ENCODE data around the gene FOXL2NB. TPM values are rescaled to one million over a fixed set of nuclear protein-coding genes. Genes with fewer than 3 reads are reported as not detected.
A peak's percentile ranks its signal among the peaks of the same experiment; 100 is the strongest.

FOXL2NB gene
- polyA plus RNA-seq, 2 of the 4 experiments (the other 2 are of a cell fraction), result 2.3 to 3.2 TPM

DNA sequence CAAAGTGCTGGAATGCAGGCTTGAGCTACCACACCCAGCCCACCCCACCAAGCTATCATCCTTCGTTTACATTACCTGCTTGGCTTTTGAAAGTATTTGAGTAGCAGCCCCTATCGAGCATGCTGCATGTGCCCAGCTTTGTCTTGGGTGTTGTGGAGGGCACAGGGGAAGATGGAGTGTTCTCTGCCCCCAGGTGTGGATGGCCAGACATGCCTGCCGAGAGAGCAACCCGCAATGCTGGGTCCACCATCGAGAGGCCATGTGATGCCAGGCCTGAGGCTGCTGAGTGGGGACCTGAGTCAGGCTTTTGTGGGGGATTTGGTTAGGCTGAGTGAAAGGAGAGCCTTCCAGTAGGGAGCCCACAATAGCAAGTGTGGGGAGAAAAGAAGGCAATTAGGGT lies 25.9 kb downstream of the FOXL2NB start:
- TF ChIP-seq, protein P1, sequence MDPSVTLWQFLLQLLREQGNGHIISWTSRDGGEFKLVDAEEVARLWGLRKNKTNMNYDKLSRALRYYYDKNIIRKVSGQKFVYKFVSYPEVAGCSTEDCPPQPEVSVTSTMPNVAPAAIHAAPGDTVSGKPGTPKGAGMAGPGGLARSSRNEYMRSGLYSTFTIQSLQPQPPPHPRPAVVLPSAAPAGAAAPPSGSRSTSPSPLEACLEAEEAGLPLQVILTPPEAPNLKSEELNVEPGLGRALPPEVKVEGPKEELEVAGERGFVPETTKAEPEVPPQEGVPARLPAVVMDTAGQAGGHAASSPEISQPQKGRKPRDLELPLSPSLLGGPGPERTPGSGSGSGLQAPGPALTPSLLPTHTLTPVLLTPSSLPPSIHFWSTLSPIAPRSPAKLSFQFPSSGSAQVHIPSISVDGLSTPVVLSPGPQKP (IDR thresholded peaks at IDR 0.05; ENCODE audit: low read depth, low read length), result no peak
- no peak for TF ChIP-seq CBX8 (IDR thresholded peaks at IDR 0.05)
- TF ChIP-seq ZFP36 (IDR thresholded peaks at IDR 0.05; ENCODE audit: borderline replicate concordance, partially characterized antibody), result no peak
- TF ChIP-seq EP300 (IDR thresholded peaks at IDR 0.05), result no peak
- TF ChIP-seq, protein P2, sequence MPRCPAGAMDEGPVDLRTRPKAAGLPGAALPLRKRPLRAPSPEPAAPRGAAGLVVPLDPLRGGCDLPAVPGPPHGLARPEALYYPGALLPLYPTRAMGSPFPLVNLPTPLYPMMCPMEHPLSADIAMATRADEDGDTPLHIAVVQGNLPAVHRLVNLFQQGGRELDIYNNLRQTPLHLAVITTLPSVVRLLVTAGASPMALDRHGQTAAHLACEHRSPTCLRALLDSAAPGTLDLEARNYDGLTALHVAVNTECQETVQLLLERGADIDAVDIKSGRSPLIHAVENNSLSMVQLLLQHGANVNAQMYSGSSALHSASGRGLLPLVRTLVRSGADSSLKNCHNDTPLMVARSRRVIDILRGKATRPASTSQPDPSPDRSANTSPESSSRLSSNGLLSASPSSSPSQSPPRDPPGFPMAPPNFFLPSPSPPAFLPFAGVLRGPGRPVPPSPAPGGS (IDR thresholded peaks at IDR 0.05), result no peak
- no peak for TF ChIP-seq EHF (CRISPR knock-in tag; IDR thresholded peaks at IDR 0.05)
- TF ChIP-seq, protein P3, sequence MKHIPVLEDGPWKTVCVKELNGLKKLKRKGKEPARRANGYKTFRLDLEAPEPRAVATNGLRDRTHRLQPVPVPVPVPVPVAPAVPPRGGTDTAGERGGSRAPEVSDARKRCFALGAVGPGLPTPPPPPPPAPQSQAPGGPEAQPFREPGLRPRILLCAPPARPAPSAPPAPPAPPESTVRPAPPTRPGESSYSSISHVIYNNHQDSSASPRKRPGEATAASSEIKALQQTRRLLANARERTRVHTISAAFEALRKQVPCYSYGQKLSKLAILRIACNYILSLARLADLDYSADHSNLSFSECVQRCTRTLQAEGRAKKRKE (CRISPR knock-in tag; IDR thresholded peaks at IDR 0.05; ENCODE audit: low read depth), result no peak
- no peak for TF ChIP-seq RFX5 (IDR thresholded peaks at IDR 0.05)
- TF ChIP-seq CHD2 (IDR thresholded peaks at IDR 0.05; ENCODE audit: low read length, partially characterized antibody), result no peak
- TF ChIP-seq HDAC2 (IDR thresholded peaks at IDR 0.05), result no peak
- no peak for TF ChIP-seq NPAS2 (CRISPR knock-in tag; IDR thresholded peaks at IDR 0.05; ENCODE audit: borderline replicate concordance)
- no peak for TF ChIP-seq KDM1A (IDR thresholded peaks at IDR 0.05; ENCODE audit: low read depth)
- TF ChIP-seq FOSB (CRISPR knock-in tag; IDR thresholded peaks at IDR 0.05), result no peak
- TF ChIP-seq, protein P4, sequence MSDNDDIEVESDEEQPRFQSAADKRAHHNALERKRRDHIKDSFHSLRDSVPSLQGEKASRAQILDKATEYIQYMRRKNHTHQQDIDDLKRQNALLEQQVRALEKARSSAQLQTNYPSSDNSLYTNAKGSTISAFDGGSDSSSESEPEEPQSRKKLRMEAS (IDR thresholded peaks at IDR 0.05), result no peak
- no peak for TF ChIP-seq ZC3H11A (IDR thresholded peaks at IDR 0.05)
- no peak for TF ChIP-seq HEYL (CRISPR knock-in tag; IDR thresholded peaks at IDR 0.05)
- no peak for TF ChIP-seq RAD21 (conservative IDR thresholded peaks at IDR 0.05 in 1 of 2, IDR thresholded peaks at IDR 0.05 in 1 of 2)
- TF ChIP-seq, protein P5, sequence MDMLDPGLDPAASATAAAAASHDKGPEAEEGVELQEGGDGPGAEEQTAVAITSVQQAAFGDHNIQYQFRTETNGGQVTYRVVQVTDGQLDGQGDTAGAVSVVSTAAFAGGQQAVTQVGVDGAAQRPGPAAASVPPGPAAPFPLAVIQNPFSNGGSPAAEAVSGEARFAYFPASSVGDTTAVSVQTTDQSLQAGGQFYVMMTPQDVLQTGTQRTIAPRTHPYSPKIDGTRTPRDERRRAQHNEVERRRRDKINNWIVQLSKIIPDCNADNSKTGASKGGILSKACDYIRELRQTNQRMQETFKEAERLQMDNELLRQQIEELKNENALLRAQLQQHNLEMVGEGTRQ (IDR thresholded peaks at IDR 0.05), result no peak
- no peak for TF ChIP-seq NFE2L2 (conservative IDR thresholded peaks at IDR 0.05; ENCODE audit: low read length)
- no peak for ATAC-seq
- no peak for FAIRE-seq

DNA sequence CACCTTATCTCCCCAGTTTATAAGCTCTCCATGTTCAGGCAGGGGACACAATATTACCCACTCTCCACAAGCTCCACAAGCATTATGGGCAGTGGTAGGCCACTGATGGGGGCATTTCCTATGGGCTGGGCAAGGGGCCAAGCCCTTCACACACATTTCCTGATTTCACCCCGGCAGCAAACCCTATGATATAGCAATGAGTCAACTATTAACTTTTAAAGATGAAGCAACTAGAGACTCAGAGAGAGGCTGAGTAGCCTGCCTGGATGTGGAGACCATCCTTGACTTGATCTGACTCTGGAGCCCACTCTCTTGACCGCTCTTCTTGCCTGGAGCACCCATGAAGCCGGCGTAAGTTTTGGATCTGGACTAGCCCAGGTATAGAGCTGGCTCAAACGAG lies 27.4 kb downstream of the FOXL2NB start:
- ChIA-PET POLR2A (no interaction called here), CTCF (interaction anchor here (1.2 to 1.6 kb wide), 2 partner anchors 38 to 138 kb away, joined by 3 read pairs; no protein-coding TSS in a partner anchor)
- WGBS (ENCODE audit: missing lambda C conversion rate), result 58% methylated on average over 5 of the region's 5 CpGs
- DNase-seq (ENCODE audit: low read depth in 1 of 2, low spot score in 1 of 2) (no peak), ATAC-seq (peak in 1 of 2 experiments; percentile 53; a peak in 2 of 6 replicates), FAIRE-seq (no peak)
- H3K9me3 ChIP-seq, result no peaks in the 10 kb centered on the region
- TF ChIP-seq KDM1A (IDR thresholded peaks at IDR 0.05; ENCODE audit: low read depth), result no peak
- TF ChIP-seq RFX5 (IDR thresholded peaks at IDR 0.05), result no peak
- TF ChIP-seq SMC3 (IDR thresholded peaks at IDR 0.05), result no peak
- no peak overlapping the region for H3K4me3 ChIP-seq
- H3K4me2 ChIP-seq, result peak overlapping the region; percentile 34; the same call in 2 of the 3 replicates
- no peak overlapping the region for H3K27ac ChIP-seq
- H3K4me1 ChIP-seq, result peaks cover 6% of the 10 kb centered on the region; the same call in 2 of the 3 replicates

More for the DNA sequence above, 25.9 kb downstream of the FOXL2NB start:
- POLR2A ChIA-PET, result no interaction called here
- Histone ChIP-seq H3K4me2 (no peak overlapping the region), H3K4me1 (peaks cover 6% of the 10 kb centered on the region; the same call in 2 of the 3 replicates), H3K9me3 (no peaks in the 10 kb centered on the region), H3K27ac (no peak overlapping the region), H3K4me3 (no peak overlapping the region)
- CTCF ChIA-PET, result interaction anchor here (1.2 to 1.8 kb wide), 2 partner anchors 32 to 37 kb away, joined by 3 to 9 read pairs; no protein-coding TSS in a partner anchor
- no CpG with 5 or more reads among the region's 5 CpGs for WGBS (ENCODE audit: missing lambda C conversion rate)
- DNase-seq (ENCODE audit: low read depth in 1 of 2, low spot score in 1 of 2), result no peak

DNA sequence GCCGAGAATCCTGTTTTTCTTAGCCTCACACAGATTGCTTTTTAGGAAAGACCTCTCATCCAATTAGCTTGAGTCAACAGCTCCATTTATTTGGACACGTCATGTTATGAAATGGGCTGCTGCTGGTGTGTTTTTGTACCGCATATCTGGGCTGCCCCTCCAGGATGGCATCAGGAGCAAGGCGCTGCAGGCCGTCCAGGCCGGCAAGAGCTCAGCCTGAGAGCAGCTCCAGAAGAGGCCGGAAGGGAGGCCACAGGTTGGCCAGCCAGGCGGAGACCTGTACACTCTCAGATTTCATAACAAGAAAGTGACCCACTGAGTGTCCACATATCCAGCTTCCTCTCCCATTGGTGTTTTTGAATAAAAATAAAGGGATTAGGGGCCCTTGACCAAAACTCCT lies 28.3 kb downstream of the FOXL2NB start:
- FAIRE-seq (no peak), DNase-seq (ENCODE audit: low read depth in 1 of 2, low spot score in 1 of 2) (no peak), ATAC-seq (no peak)
- no peak overlapping the region for H3K27ac ChIP-seq
- no peak for TF ChIP-seq SMC3 (IDR thresholded peaks at IDR 0.05)
- no peak for TF ChIP-seq TFCP2L1 (CRISPR knock-in tag; IDR thresholded peaks at IDR 0.05)
- TF ChIP-seq, protein P6, sequence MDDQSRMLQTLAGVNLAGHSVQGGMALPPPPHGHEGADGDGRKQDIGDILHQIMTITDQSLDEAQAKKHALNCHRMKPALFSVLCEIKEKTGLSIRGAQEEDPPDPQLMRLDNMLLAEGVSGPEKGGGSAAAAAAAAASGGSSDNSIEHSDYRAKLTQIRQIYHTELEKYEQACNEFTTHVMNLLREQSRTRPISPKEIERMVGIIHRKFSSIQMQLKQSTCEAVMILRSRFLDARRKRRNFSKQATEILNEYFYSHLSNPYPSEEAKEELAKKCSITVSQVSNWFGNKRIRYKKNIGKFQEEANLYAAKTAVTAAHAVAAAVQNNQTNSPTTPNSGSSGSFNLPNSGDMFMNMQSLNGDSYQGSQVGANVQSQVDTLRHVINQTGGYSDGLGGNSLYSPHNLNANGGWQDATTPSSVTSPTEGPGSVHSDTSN (IDR thresholded peaks at IDR 0.05), result no peak
- no peak overlapping the region for H3K4me3 ChIP-seq
- POLR2A ChIA-PET, result no interaction called here
- WGBS (ENCODE audit: missing lambda C conversion rate), result 90% methylated on average over 8 of the region's 8 CpGs
- H3K9me3 ChIP-seq, result no peaks in the 10 kb centered on the region
- no peak overlapping the region for H3K4me2 ChIP-seq
- CTCF ChIA-PET, result interaction anchor here (1.1 to 1.6 kb wide), 2 partner anchors 41 to 137 kb away, joined by 3 to 4 read pairs; no protein-coding TSS in a partner anchor
- peaks cover 6% of the 10 kb centered on the region; the same call in 2 of the 3 replicates for H3K4me1 ChIP-seq
